Gastrocnemius medialis (tissue), 4 donors: ENCODE measurements around the gene BASP1.

Source experiments
- CTCF ChIP-seq, 5 experiments: fragments of 450-650 bp in 3 of 5; fragments of 200-600 bp in 2 of 5; sonication (generic) in 2 of 5; IDR thresholded peaks in 4 of 5; conservative IDR thresholded peaks in 1 of 5; 1 replicate in 4 of 5; 2 replicates in 1 of 5; pipeline ENCODE4 v1.5.1; 2016 to 2019; ENCODE audit warnings: antibody characterized with exemption in 5 of 5, mild to moderate bottlenecking in 3 of 5, moderate library complexity in 3 of 5
- POLR2A ChIP-seq, 2 donors: fragments of 450-650 bp; IDR thresholded peaks; one replicate each; pipeline ENCODE4 v1.6.1; 2017; ENCODE audit warnings: antibody characterized with exemption in 2 of 2, mild to moderate bottlenecking in 2 of 2, moderate library complexity in 2 of 2

- TF ChIP-seq CTCF (IDR thresholded peaks at IDR 0.05 in 4 of 5, conservative IDR thresholded peaks at IDR 0.05 in 1 of 5) (no peak), POLR2A (IDR thresholded peaks at IDR 0.05) (no peak)
Observed at GRCh38 chr5:17169507-17169906, 47.9 kb upstream of the BASP1 start.
